GM23248 (cell line): Measurements from ENCODE around the gene TXLNA. TPM values are rescaled to one million over a fixed set of nuclear protein-coding genes. Genes with fewer than 3 reads are reported as not detected.

Experiments
- DNase-seq: peaks from one replicate; pipeline ENCODE4 v3.0.0-alpha.2; 2015
- H2AFZ ChIP-seq: fragments of 200-600 bp; sonication (generic); 2 replicates; pipeline ENCODE4 v1.6.1; 2016; ENCODE audit warnings: antibody characterized with exemption
- H3F3A ChIP-seq: fragments of 200-600 bp; sonication (generic); 2 replicates; pipeline ENCODE4 v1.6.1; 2016; ENCODE audit warnings: mild to moderate bottlenecking, antibody characterized with exemption, mixed run types; ENCODE audit not compliant: insufficient read depth
- H3K27ac ChIP-seq: fragments of 200-600 bp; sonication (generic); 2 replicates; pipeline ENCODE4 v1.5.1; 2016; ENCODE audit warnings: mild to moderate bottlenecking
- H3K27me3 ChIP-seq: fragments of 200-600 bp; sonication (generic); replicated peaks from 2 replicates; pipeline ENCODE4 v1.6.1; 2016; ENCODE audit warnings: mild to moderate bottlenecking; ENCODE audit not compliant: insufficient read depth
- H3K36me3 ChIP-seq: fragments of 200-600 bp; sonication (generic); 2 replicates; pipeline ENCODE4 v1.6.1; 2016; ENCODE audit warnings: low read depth, mild to moderate bottlenecking
- H3K4me1 ChIP-seq: fragments of 200-600 bp; sonication (generic); 2 replicates; pipeline ENCODE4 v1.6.1; 2016; ENCODE audit warnings: mild to moderate bottlenecking; ENCODE audit not compliant: insufficient read depth
- H3K4me2 ChIP-seq: fragments of 200-600 bp; sonication (generic); one replicate; pipeline ENCODE4 v1.6.1; 2016; ENCODE audit warnings: mild to moderate bottlenecking; ENCODE audit not compliant: unreplicated experiment
- H3K4me3 ChIP-seq: fragments of 200-600 bp; sonication (generic); 2 replicates; pipeline ENCODE4 v1.5.1; 2016; ENCODE audit warnings: mild to moderate bottlenecking
- H3K79me2 ChIP-seq: fragments of 200-600 bp; sonication (generic); 2 replicates; pipeline ENCODE4 v1.6.1; 2016; ENCODE audit warnings: mild to moderate bottlenecking; ENCODE audit not compliant: insufficient read depth
- H3K9ac ChIP-seq: fragments of 200-600 bp; sonication (generic); 2 replicates; pipeline ENCODE4 v1.6.1; 2016; ENCODE audit warnings: mild to moderate bottlenecking
- H3K9me2 ChIP-seq: fragments of 200-600 bp; sonication (generic); 2 replicates; pipeline ENCODE4 v1.6.1; 2016; ENCODE audit warnings: mixed run types, mild to moderate bottlenecking, moderate library complexity; ENCODE audit not compliant: insufficient read depth
- H3K9me3 ChIP-seq: fragments of 200-600 bp; sonication (generic); one replicate; pipeline ENCODE4 v1.6.1; 2017; ENCODE audit warnings: low read depth
- H4K20me1 ChIP-seq: fragments of 200-600 bp; sonication (generic); 2 replicates; pipeline ENCODE4 v1.6.0; 2016; ENCODE audit not compliant: insufficient read depth
- EZH2 ChIP-seq: fragments of 200-600 bp; sonication (generic); IDR thresholded peaks from 2 replicates; pipeline ENCODE4 v1.6.1; 2018; ENCODE audit warnings: antibody characterized with exemption, mild to moderate bottlenecking; ENCODE audit not compliant: insufficient read depth, poor library complexity, severe bottlenecking
- EZH2phosphoT487 ChIP-seq: fragments of 200-600 bp; sonication (generic); IDR thresholded peaks from 2 replicates; pipeline ENCODE4 v1.6.1; 2018; ENCODE audit warnings: antibody characterized with exemption, moderate library complexity, mild to moderate bottlenecking, low read depth; ENCODE audit not compliant: insufficient read depth
- WGBS, 2 experiments: methylation state at CpG; one replicate each; pipeline ENCODE4 v1.1.6; 2015 to 2017; ENCODE audit warnings: low lambda C conversion rate in 2 of 2, low coverage in 1 of 2; ENCODE audit errors: missing lambda C conversion rate in 2 of 2; 5-methylcytosine and 5-hydroxymethylcytosine counted together
- in situ Hi-C: fragments of 300-500 bp; cut with MboI; formaldehyde crosslinking; loops from 2 replicates; pipeline ENCODE4 v1.15.0; 2020
- polyA plus RNA-seq: library from polyadenylated mRNA; unstranded; fragments of >200 nt; fragmentation: Nextera tagmentation; extraction: Ambion mirVana; gene quantifications from 2 replicates; pipeline ENCODE4 v1.2.1, GENCODE V29; 2016
- total RNA-seq: library from RNA; depleted of rRNA; stranded (reverse); fragments of >200 nt; shearing (Covaris generic); gene quantifications from 2 replicates; pipeline ENCODE4 v1.2.3, GENCODE V29; 2014; rRNA removed

The TXLNA gene
- total and polyA plus RNA-seq, 2 experiments from 2014 or later: 77.6 to 92.1 TPM

DNA sequence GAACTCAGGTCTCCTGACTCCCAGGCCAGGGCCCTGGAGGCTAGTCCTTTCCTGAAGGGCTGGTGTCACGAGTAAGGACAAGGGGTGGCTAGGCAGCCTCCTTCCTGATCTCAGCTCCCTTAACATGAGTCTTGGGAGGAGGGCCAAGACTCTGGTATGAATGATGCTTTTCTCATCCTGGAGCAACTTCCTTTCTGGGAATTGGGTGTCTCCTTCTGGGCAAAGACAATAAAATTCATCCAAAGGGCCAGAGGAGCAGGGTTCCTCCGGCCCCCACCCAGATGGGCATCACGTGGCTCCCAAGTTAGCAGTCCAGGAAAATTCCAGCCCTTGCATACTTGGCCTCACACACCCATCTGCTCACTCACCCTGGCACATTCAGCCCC lies 67.4 kb downstream of the TXLNA start, which contains the start of gene FAM167B:
TSS of gene FAM167B (plus strand) at position 335 of the 386 bp plus-strand sequence. CDS start 200 bp downstream, outside the sequence.
- no peaks in the 10 kb centered on the region for H3K9me3 ChIP-seq
- DNase-seq: peak; percentile 93
- H3K9me2 ChIP-seq: no peaks in the 10 kb centered on the region
- H3F3A ChIP-seq: peaks cover 11% of the 10 kb centered on the region; the same call in 1 of the 2 replicates
- in situ Hi-C loops: no loop called here
- TF ChIP-seq EZH2: no peak
- TF ChIP-seq EZH2phosphoT487: no peak
- no peaks in the 10 kb centered on the region for H3K27me3 ChIP-seq
- H2AFZ ChIP-seq: peak within 1 kb of the TSS; percentile 66
- H3K4me3 ChIP-seq: no peak within 1 kb of the TSS
- H3K4me2 ChIP-seq: peak within 1 kb of the TSS; percentile 27
- WGBS, 2 experiments: 0% methylated on average over 3 of the region's 3 CpGs
- peaks cover 27% of the 10 kb centered on the region for H3K4me1 ChIP-seq
- H3K79me2 ChIP-seq: no peaks in the 10 kb centered on the region
- peak within 1 kb of the TSS; percentile 69 for H3K27ac ChIP-seq
- peak within 1 kb of the TSS; percentile 49 for H3K9ac ChIP-seq
- H4K20me1 ChIP-seq: no peaks in the 10 kb centered on the region
- no peaks in the 10 kb centered on the region for H3K36me3 ChIP-seq

DNA sequence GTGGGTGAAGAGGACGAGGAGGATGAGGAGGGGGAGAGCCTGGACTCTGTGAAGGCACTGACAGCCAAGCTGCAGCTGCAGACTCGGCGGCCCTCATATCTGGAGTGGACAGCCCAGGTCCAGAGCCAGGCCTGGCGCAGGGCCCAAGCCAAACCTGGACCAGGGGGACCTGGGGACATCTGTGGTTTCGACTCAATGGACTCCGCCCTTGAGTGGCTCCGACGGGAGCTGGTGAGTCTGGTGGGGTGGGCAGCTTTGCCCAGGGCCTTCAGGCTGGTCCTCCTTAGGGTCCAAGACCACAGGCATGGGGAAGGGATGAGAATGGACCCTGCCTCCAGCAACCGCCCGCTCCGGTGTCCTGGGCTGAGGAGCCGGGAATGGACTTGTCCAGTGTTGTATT lies 68.0 kb downstream of the TXLNA start:
- H3K79me2 ChIP-seq: no peaks in the 10 kb centered on the region
- no peak for TF ChIP-seq EZH2phosphoT487
- TF ChIP-seq EZH2: no peak
- H3K27me3 ChIP-seq: no peaks in the 10 kb centered on the region
- 76% methylated on average over 12 of the region's 12 CpGs for WGBS, 2 experiments
- no peak overlapping the region for H3K4me3 ChIP-seq
- H3F3A ChIP-seq: 0 out of 2 replicates have a peak, but pooled peaks cover 10% of the 10 kb centered on the region
- H3K9me2 ChIP-seq: no peaks in the 10 kb centered on the region
- 0 out of 2 replicates have a peak overlapping the region, but pooled peaks have one; percentile 11 for H3K9ac ChIP-seq
- peak overlapping the region; percentile 27 for H3K4me2 ChIP-seq
- no peaks in the 10 kb centered on the region for H3K9me3 ChIP-seq
- peak overlapping the region; percentile 43 for H2AFZ ChIP-seq
- peaks cover 26% of the 10 kb centered on the region for H3K4me1 ChIP-seq
- H3K27ac ChIP-seq: peak overlapping the region; percentile 69
- H3K36me3 ChIP-seq: no peaks in the 10 kb centered on the region
- in situ Hi-C loops: no loop called here
- no peak for DNase-seq
- H4K20me1 ChIP-seq: no peaks in the 10 kb centered on the region

Other genes starting within 250 kb of the TXLNA start
- 379 and 430 TPM in 2 replicates for gene PTP4A2, start 241.3 kb upstream of the TXLNA start, total RNA-seq
- 292 and 376 TPM in 2 replicates for gene PTP4A2, start 241.3 kb upstream of the TXLNA start, polyA plus RNA-seq
- 41.7 and 50.6 TPM in 2 replicates for gene KHDRBS1, start 165.8 kb upstream of the TXLNA start, total RNA-seq
- 65.7 and 68.6 TPM in 2 replicates for gene KHDRBS1, start 165.8 kb upstream of the TXLNA start, polyA plus RNA-seq
- gene TMEM39B, start 106.7 kb upstream of the TXLNA start, total RNA-seq: 5.7 and 6.8 TPM in 2 replicates
- 21.4 and 24.1 TPM in 2 replicates for gene TMEM39B, start 106.7 kb upstream of the TXLNA start, polyA plus RNA-seq
- gene KPNA6, start 71.6 kb upstream of the TXLNA start, total RNA-seq: 52.9 and 56.0 TPM in 2 replicates
- gene KPNA6, start 71.6 kb upstream of the TXLNA start, polyA plus RNA-seq: 38.3 and 39.9 TPM in 2 replicates
- gene CCDC28B, start 20.9 kb downstream of the TXLNA start, total RNA-seq: 10.4 and 17.7 TPM in 2 replicates
- gene CCDC28B, start 20.9 kb downstream of the TXLNA start, polyA plus RNA-seq: 19.7 TPM in 2 replicates
- gene IQCC, start 26.0 kb downstream of the TXLNA start, total RNA-seq: 0.97 and 1.4 TPM in 2 replicates
- 1.7 and 2.2 TPM in 2 replicates for gene IQCC, start 26.0 kb downstream of the TXLNA start, polyA plus RNA-seq
- not detected in 2 replicates for gene DCDC2B, start 29.4 kb downstream of the TXLNA start, total RNA-seq
- gene DCDC2B, start 29.4 kb downstream of the TXLNA start, polyA plus RNA-seq: 0.21 and 0.25 TPM in 2 replicates
- 12.5 and 23.5 TPM in 2 replicates for gene TMEM234, start 42.7 kb downstream of the TXLNA start, total RNA-seq
- gene TMEM234, start 42.7 kb downstream of the TXLNA start, polyA plus RNA-seq: 25.6 and 26.1 TPM in 2 replicates
- gene EIF3I, start 42.7 kb downstream of the TXLNA start, total RNA-seq: 266 and 286 TPM in 2 replicates
- 259 and 265 TPM in 2 replicates for gene EIF3I, start 42.7 kb downstream of the TXLNA start, polyA plus RNA-seq
- 3.0 and 4.2 TPM in 2 replicates for gene FAM167B, start 67.5 kb downstream of the TXLNA start, total RNA-seq
- 5.0 and 5.1 TPM in 2 replicates for gene FAM167B, start 67.5 kb downstream of the TXLNA start, polyA plus RNA-seq
- gene LCK, start 71.6 kb downstream of the TXLNA start, total RNA-seq: not detected in 2 replicates
- 0.24 TPM in 1 of 2 replicates, not detected in the other for gene LCK, start 71.6 kb downstream of the TXLNA start, polyA plus RNA-seq
- 52.5 and 58.5 TPM in 2 replicates for gene HDAC1, start 112.4 kb downstream of the TXLNA start, total RNA-seq
- gene HDAC1, start 112.4 kb downstream of the TXLNA start, polyA plus RNA-seq: 53.8 and 56.9 TPM in 2 replicates
- gene MARCKSL1, start 156.6 kb downstream of the TXLNA start, total RNA-seq: 13.5 and 16.6 TPM in 2 replicates
- 22.1 and 22.2 TPM in 2 replicates for gene MARCKSL1, start 156.6 kb downstream of the TXLNA start, polyA plus RNA-seq
- 1.1 and 3.2 TPM in 2 replicates for gene FAM229A, start 182.8 kb downstream of the TXLNA start, total RNA-seq
- gene FAM229A, start 182.8 kb downstream of the TXLNA start, polyA plus RNA-seq: 2.9 and 3.1 TPM in 2 replicates
- gene TSSK3, start 182.9 kb downstream of the TXLNA start, total RNA-seq: 0.22 TPM in 1 of 2 replicates, not detected in the other
- gene TSSK3, start 182.9 kb downstream of the TXLNA start, polyA plus RNA-seq: 0.47 TPM in 1 of 2 replicates, not detected in the other
- 83.8 and 94.9 TPM in 2 replicates for gene BSDC1, start 214.8 kb downstream of the TXLNA start, total RNA-seq
- gene BSDC1, start 214.8 kb downstream of the TXLNA start, polyA plus RNA-seq: 47.5 and 47.8 TPM in 2 replicates